Urothelium cell line (cell line): ENCODE measurements around the gene LZTS2.

ENCODE experiments used
- DNase-seq: peaks from one replicate; pipeline ENCODE4 v3.0.0; 2011; ENCODE audit warnings: low spot score, mixed read lengths
- FAIRE-seq: peaks from 2 replicates; lab custom pipeline; 2011; peaks lifted over from hg19 to GRCh38; lab: Jason Lieb, UNC

Gene LZTS2

DNA sequence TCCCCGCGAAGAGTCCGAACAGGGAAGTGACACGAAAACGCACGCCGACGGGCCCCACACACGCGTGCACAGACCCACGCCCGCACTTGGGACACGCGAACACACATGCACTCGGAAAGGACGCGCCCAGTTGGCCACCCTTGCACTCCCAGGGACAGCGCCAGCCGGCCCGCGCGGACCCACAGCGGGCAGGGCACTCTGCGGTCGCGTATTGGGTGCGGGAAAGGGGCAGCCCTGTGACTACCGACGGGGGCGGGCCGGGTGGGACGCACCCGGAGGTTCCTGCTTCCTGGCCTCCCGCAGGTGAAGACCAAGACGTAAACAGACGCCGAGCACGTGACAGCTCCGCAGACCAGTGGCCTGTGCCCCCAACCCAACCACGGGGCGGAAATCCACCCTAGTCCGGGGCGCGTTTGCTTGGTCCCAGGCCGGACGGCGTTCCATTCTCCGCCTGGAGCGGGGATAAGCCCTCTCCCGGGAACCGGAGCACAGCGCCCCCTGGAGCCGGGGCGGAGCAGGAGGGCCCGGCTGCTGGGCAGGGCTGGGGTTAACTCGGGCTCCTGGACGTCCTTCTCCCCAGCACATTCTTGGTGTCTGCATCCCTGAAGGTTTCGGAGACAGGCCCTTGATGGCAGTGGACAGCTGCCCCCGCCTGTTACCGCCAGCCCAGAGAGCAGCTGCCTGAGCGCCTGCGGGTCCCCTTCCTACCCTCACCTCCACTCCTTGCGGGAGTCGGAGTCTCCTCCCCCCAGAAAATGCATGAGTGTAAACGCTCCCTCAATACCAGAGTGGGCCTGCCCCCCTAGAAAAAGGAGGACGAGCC lies 2.0 kb upstream of the LZTS2 start:
- DNase-seq (peak; percentile 89), FAIRE-seq (no peak)

DNA sequence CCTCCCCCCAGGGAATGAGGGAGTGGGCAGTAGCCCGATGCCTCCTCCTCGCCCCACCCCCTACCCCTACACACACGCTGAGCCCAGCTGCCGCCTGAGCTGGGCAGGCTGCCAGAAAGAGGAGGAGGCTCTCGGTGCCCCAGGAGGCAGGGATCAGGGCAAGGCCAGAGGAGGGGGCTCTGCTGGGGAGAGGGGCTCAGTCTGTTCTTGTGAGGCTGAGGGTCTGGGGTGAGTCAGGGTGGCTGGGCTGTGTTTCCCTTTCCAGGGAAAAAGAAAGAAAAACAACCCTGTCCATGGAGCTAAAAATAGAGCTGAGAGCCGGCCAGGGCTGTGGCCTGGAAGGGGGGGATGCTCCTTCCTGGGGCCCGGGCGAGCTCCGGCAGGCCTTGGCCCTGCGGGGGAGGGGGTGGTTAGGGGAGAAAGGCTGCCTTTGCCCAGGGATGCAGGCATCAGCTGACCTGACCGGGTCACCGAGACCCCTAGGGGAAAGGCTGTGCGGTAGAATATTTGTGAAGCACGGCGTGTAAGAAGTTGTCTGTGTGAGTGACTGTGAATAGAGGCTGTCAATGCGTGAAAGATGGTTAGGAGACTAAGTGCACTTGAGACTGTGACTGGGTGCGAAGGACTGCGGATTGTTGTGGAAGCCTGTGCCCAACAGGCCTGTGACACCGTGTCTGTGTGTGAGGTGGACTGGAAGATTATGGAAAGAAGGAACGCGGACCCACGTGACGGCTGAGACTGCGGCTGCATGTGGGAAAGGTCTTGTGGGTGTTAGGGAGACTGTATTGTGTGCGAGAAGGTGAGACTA lies 1.2 kb upstream of the LZTS2 start:
- FAIRE-seq (peak; percentile 81), DNase-seq (peak; percentile 93)

DNA sequence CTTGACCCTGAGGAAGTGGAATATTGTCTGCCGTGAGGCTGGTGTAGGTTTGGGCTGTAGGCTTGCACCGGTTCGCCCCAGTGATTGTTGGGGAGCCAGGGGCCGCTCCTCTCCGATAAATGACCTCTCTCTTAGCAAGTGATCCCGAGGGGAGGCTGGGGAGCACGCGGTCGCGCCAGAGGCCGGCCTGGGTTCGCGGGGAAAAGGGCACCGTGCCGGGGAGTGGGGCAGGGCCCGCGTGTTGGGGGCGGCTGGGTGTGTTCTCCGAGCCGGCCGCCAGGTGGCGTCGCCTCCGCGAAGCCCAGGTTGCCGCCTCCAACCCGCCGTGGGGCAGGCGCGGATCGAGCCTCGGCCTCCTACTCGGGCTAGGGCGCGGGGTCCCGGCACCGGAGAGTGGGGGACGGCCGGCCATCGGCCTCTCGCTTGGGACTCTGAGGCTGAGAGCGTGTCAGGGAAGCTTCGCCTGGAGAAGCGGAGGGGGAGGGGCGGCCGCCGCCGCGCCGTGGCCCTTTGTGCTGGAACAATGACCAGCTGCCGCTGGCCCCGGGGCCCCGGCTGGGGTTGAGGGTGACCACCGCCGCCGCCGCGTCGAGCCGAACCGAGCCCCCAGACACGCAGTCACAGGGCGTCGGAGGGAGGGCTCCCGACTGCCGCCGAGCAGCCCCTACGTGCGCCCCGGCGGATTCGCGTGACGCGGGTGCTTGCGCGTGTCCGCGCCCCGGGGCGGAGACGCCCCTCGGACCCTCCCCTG lies 442 bp upstream of the LZTS2 start:
- FAIRE-seq (peak; percentile 89), DNase-seq (peak; percentile 88)

- FAIRE-seq (no peak), DNase-seq (peak; percentile 32)
Measured at GRCh38 chr10:101000127-101000914, 713 bp downstream of the LZTS2 start.

DNA sequence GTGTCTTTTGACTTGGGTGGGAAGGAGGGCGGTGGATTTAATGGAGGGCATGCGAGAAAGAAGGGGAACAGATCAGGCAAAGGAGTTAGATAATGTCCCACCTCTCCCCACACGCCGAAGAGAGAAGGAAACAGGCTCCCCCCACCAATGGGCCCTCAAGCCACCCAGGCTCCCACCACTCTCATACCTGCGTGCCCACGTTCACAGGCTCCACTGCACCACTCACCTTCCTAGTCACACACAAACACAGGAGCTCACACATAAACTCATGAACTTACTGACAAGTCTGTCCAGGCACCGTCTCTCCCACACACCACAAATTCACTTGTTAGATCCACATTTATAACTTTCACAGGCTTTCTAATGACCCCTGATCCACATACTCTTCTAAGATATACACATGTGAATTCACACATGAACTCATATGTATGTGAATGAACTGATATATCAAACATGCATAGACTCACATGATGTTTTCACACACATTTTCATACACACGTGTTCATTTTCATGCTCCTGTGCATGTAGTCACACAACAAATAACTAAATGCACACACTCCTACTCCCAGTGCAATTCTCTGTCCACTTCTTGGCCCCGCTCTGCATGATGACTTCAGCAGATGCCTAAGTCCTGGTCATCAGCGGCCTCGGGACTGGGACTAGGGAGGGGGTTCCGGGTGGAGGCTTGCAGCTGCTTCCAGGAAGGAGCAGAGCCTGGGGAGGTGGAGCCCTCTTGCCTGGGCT lies 1.5 kb downstream of the LZTS2 start:
- FAIRE-seq (no peak), DNase-seq (peak; percentile 50)

GRCh38 chr10:101001659-101002035 lies 2.0 kb downstream of the LZTS2 start:
- no peak for DNase-seq
- no peak for FAIRE-seq

DNA sequence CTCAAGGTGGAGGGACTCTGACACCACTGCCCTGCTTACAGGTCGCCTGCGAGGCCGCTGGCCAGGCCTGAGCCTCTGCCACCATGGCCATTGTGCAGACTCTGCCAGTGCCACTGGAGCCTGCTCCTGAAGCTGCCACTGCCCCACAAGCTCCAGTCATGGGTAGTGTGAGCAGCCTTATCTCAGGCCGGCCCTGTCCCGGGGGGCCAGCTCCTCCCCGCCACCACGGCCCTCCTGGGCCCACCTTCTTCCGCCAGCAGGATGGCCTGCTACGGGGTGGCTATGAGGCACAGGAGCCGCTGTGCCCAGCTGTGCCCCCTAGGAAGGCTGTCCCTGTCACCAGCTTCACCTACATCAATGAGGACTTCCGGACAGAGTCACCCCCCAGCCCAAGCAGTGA lies 2.8 kb downstream of the LZTS2 start:
- FAIRE-seq (no peak), DNase-seq (no peak)

DNA sequence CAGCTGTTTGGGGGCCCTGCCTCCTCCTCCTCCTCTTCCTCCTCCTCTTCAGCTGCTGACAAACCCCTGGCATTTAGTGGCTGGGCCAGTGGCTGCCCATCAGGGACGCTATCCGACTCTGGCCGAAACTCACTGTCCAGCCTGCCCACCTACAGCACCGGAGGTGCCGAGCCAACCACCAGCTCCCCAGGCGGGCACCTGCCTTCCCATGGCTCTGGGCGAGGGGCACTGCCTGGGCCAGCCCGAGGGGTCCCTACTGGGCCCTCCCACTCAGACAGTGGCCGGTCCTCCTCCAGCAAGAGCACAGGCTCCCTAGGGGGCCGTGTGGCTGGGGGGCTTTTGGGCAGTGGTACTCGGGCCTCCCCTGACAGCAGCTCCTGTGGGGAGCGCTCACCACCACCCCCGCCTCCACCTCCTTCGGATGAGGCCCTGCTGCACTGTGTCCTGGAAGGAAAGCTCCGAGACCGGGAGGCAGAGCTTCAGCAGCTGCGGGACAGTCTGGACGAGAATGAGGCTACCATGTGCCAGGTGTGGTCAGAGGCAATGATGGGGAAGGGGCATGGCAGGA lies 4.1 kb downstream of the LZTS2 start:
- FAIRE-seq (no peak), DNase-seq (no peak)

DNA sequence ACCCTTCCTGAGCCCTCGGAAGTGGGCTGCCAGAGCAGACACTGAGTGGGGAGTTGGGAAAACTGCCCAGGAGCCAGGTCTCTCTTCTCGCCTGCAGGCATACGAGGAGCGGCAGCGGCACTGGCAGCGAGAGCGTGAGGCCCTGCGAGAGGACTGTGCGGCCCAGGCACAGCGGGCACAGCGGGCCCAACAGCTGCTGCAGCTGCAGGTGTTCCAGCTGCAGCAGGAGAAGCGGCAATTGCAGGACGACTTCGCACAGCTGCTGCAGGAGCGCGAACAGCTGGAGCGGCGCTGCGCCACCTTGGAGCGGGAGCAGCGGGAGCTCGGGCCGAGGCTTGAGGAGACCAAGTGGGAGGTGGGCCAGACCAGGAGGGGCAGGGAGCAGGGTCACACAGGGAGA lies 5.8 kb downstream of the LZTS2 start:
- DNase-seq (no peak), FAIRE-seq (no peak)

GRCh38 chr10:101005869-101006567 lies 6.4 kb downstream of the LZTS2 start:
- no peak for FAIRE-seq
- DNase-seq: no peak

DNA sequence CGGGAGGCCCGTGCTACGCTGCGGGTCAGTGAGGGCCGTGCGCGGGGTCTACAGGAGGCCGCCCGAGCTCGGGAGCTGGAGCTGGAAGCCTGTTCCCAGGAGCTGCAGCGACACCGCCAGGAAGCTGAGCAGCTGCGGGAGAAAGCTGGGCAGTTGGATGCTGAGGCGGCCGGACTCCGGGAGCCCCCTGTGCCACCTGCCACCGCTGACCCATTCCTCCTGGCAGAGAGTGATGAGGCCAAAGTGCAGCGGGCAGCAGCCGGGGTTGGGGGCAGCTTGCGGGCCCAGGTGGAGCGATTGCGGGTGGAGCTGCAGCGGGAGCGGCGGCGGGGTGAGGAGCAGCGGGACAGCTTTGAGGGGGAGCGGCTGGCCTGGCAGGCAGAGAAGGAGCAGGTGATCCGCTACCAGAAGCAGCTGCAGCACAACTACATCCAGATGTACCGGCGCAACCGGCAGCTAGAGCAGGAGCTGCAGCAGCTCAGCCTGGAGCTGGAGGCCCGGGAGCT lies 7.0 kb downstream of the LZTS2 start:
- no peak for FAIRE-seq

DNA sequence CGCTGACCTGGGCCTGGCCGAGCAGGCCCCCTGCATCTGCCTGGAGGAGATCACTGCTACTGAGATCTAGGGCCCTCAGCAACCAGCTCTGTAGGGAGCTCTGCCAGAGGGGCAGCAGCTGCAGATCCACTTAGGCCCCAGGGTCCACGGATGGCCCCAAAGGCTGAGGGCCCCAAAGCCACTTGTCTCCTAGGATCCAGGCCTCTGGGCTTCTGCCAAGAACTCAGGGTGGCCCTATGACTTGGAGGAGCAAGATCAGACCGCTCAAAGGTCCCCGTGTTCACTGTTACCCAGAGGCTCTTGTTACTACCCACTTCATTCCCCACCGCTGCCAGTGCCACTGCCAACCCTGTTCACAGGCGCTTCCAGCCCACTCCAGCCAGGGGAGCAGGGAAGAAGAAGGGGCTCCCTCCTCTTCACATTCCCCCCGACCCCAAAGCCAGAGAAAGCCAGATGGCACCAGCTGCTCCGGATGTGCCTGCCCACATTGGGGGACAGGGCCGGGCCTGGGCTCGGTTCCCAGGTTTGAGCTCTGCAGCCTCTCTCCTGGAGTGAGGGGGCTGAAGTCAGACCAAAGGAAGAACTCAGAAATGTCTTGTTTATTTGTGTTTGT lies 7.6 kb downstream of the LZTS2 start:
- no peak for DNase-seq
- FAIRE-seq: no peak

More for the DNA sequence above, 7.0 kb downstream of the LZTS2 start:
- DNase-seq: no peak

DNA sequence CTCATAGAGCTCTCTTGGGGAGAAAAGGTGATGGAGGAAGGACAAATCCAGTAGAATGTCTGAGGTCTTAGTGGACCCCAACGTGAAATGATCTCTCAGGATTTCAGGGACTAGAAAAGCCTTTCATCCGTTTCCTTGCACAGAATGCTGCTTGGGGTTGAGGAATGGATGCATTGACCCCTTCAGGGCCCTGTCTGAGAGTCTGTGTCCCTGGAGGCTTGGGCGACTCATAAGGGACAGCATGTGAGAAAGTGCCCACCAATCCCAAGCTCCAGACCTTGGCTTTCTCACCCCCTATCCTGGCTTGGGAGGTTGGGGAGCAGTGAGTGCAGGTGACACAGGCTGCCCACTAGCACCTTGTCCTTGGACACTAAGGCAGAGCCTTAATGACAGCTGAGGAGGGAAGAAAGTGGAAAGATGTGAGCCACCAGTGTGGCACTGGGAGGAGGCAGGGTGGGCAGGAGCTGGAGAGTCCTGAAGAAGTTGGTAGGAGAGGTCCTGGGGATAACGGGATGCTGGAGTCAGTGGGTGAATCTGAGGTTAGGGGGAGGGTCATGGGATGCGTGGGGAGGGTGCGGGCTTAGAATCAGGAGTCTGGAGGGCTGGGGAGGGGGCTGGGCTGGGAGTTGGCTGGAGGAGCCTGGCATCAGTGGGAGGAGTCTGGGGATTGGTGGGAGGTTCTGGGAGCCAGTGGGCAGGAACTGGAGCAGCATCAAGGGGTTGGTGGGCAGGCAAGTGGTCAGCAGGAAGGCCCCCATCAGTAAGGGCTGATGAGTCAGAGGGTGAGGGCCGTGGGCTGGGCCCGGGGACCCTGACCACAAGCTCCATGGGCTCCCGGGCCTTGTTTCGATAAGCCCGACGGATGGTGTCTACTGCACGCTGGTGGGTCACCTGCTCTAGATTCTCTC lies 8.6 kb downstream of the LZTS2 start:
- no peak for FAIRE-seq

GRCh38 chr10:101008823-101009423 lies 9.3 kb downstream of the LZTS2 start:
- FAIRE-seq (peak; percentile 80), DNase-seq (peak; percentile 46)

More for the DNA sequence above, 8.6 kb downstream of the LZTS2 start:
- DNase-seq: no peak

DNA sequence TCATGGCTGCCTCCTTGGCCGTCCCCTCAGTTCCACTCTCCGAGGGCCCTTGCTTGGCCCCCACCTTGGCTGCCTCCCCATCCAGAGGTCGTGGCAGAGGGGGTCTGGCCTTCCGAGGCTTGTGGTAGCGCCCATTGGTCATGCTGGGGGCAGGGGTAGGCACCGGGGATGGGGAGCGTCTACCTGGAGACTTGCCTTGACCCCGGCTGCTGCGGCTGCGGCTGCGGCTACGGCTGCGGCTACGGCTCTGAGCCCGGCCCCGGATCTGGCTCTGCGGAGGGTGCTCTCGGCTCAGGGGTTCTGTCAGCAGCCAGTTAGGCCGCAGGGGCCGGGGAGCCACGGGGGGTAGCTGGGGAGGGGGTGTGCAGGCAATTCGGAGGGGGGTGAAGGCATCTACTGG lies 10.7 kb downstream of the LZTS2 start:
- DNase-seq (no peak), FAIRE-seq (no peak)

GRCh38 chr10:101011517-101012423 lies 12.2 kb downstream of the LZTS2 start:
- FAIRE-seq (no peak), DNase-seq (peak; percentile 50)
